Measurements from ENCODE around the gene ITPR2. TPM values are rescaled to one million over a fixed set of nuclear protein-coding genes. Genes with fewer than 3 reads are reported as not detected.

Gene ITPR2
- total and polyA plus RNA-seq, 2 of the 8 experiments (the other 6 are each of a cell fraction or from before 2014, with no cell fraction given): 4.1 to 48.3 TPM

GRCh38 chr12:26610774-26611173 lies 222.2 kb downstream of the ITPR2 start:
- no peaks in the 10 kb centered on the region for H3K9me3 ChIP-seq (ENCODE audit: insufficient read depth in 2 of 2, low read depth in 1 of 2, low read length in 1 of 2)
- no peak overlapping the region for H3K4ac ChIP-seq (replicated peaks; ENCODE audit: insufficient read length, low read depth, low read length)
- no peaks in the 10 kb centered on the region for H3K79me2 ChIP-seq (ENCODE audit: control insufficient read depth in 1 of 2, insufficient read depth in 2 of 2, low read length in 2 of 2)
- no peaks in the 10 kb centered on the region for H3K79me1 ChIP-seq (ENCODE audit: low read depth, low read length)
- H4K91ac ChIP-seq (replicated peaks; ENCODE audit: insufficient read length, low read length): no peak overlapping the region
- no peak overlapping the region for H4K5ac ChIP-seq (ENCODE audit: insufficient read length, low read depth, low read length)
- H2BK20ac ChIP-seq (ENCODE audit: low read length): no peak overlapping the region
- no peaks in the 10 kb centered on the region; a peak in 2 of 8 replicates for H3K36me3 ChIP-seq (ENCODE audit: control insufficient read depth in 2 of 4, insufficient read depth in 4 of 4, low read length in 3 of 4)
- H3K4me3 ChIP-seq (ENCODE audit: extremely low read depth in 1 of 4, insufficient read depth in 2 of 4, low read depth in 3 of 4, low read length in 4 of 4): no peak overlapping the region
- H2BK12ac ChIP-seq (ENCODE audit: low read depth, low read length): no peak overlapping the region
- no peak overlapping the region for H4K8ac ChIP-seq (ENCODE audit: extremely low read depth, insufficient read depth, low read length)
- DNase-seq (ENCODE audit: low read depth in 1 of 2, low spot score in 2 of 2) (no peak), FAIRE-seq (no peak)
- H3K4me1 ChIP-seq (replicated peaks in 1 of 4; ENCODE audit: control insufficient read depth in 3 of 4, insufficient read depth in 4 of 4, low read length in 3 of 4): no peaks in the 10 kb centered on the region
- H3K9ac ChIP-seq (replicated peaks in 1 of 4; ENCODE audit: extremely low read depth in 1 of 4, low read depth in 3 of 4, low read length in 3 of 4): no peak overlapping the region; a peak in 1 of 7 replicates
- no peak overlapping the region for H3K56ac ChIP-seq (replicated peaks; ENCODE audit: insufficient read length, low read depth, low read length)
- H3K18ac ChIP-seq (ENCODE audit: extremely low read depth, low read length): no peak overlapping the region
- whole genome bisulfite sequencing, 2 experiments (ENCODE audit: extremely low coverage in 1 of 2, insufficient coverage in 1 of 2, insufficient read length in 1 of 2, insufficient replicate concordance in 2 of 2, low coverage in 1 of 2, low lambda C conversion rate in 2 of 2, missing lambda C conversion rate in 1 of 2): 94% methylated on average over 6 of the region's 8 CpGs; no CpG with 5 or more reads in 1 of the 2 experiments
- no peak overlapping the region for H2AK5ac ChIP-seq (ENCODE audit: low read depth, low read length)
- no peaks in the 10 kb centered on the region for H3K27me3 ChIP-seq (replicated peaks in 1 of 4; ENCODE audit: control insufficient read depth in 3 of 4, extremely low read depth in 1 of 4, insufficient read depth in 3 of 4, low read length in 3 of 4)
- H3K4me2 ChIP-seq (ENCODE audit: insufficient read depth in 1 of 2, low read depth in 2 of 2, low read length in 2 of 2): no peak overlapping the region
- H4K20me1 ChIP-seq (replicated peaks in 1 of 2; ENCODE audit: control insufficient read depth in 1 of 2, insufficient read depth in 2 of 2, low read length in 2 of 2): no peaks in the 10 kb centered on the region
- H3K27ac ChIP-seq (ENCODE audit: low read depth, low read length): no peak overlapping the region
- H3K23me2 ChIP-seq (ENCODE audit: low read depth, low read length): no peaks in the 10 kb centered on the region
- H3K23ac ChIP-seq (ENCODE audit: insufficient read length): no peak overlapping the region
- ChIA-PET CTCF (ENCODE audit: partially characterized antibody) (interaction anchor here (0.8 kb wide), 1 partner anchor 28 kb away, joined by 4 read pairs; no protein-coding TSS in a partner anchor), POLR2A (ENCODE audit: partially characterized antibody) (no interaction called here)
- H3K14ac ChIP-seq (ENCODE audit: insufficient read length): no peak overlapping the region
- 0 out of 2 replicates have a peak overlapping the region, but pooled peaks have one; percentile 1 for H2BK5ac ChIP-seq (ENCODE audit: low read depth, low read length)
- no peak for TF ChIP-seq RBBP5 (IDR thresholded peaks at IDR 0.05; ENCODE audit: borderline replicate concordance, low read depth, low read length)
- TF ChIP-seq SIRT6 (IDR thresholded peaks at IDR 0.05; ENCODE audit: low read length): no peak
- no peak overlapping the region for H2BK15ac ChIP-seq (ENCODE audit: low read length)
- no peak overlapping the region for H2BK120ac ChIP-seq (replicated peaks; ENCODE audit: low read depth, low read length)
- H2AFZ ChIP-seq (ENCODE audit: low read length): no peak overlapping the region
